Activated T-cell treated with anti-CD3 and anti-CD28 coated beads, Interleukin-2, amount 50 U/mL, for 72 hours (primary cell): ENCODE measurements around the gene RNPC3. TPM values are rescaled to one million over a fixed set of nuclear protein-coding genes. Genes with fewer than 3 reads are reported as not detected.

Experiments
- ATAC-seq, 2 donors: fragments of 150-1000 bp; cut with Tn5 transposase; replicated peaks in 1 of 2; 2 replicates each; pipeline ENCODE4 v1.10.0; 2021; ENCODE audit warnings: moderate library complexity in 2 of 2, mild to moderate bottlenecking in 1 of 2
- DNase-seq, 2 donors: peaks; one replicate each; pipeline ENCODE4 v3.0.0; 2021 to 2022; ENCODE audit warnings: mixed read lengths in 1 of 2
- H3K27ac Mint-ChIP-seq: one replicate; pipeline ENCODE4 v1.8.0; 2022; ENCODE audit warnings: mild to moderate bottlenecking, moderate library complexity, mixed read lengths
- H3K27me3 Mint-ChIP-seq: one replicate; pipeline ENCODE4 v1.8.0; 2022; ENCODE audit warnings: low read depth, mixed read lengths
- H3K36me3 Mint-ChIP-seq, 2 donors: one replicate each; pipeline ENCODE4 v1.8.0; 2022; ENCODE audit warnings: mixed read lengths in 2 of 2, mild to moderate bottlenecking in 1 of 2; ENCODE audit not compliant: insufficient read depth in 2 of 2
- H3K4me1 Mint-ChIP-seq: one replicate; pipeline ENCODE4 v1.8.0; 2022; ENCODE audit warnings: low read depth, mixed read lengths
- H3K4me3 Mint-ChIP-seq, 2 donors: one replicate each; pipeline ENCODE4 v1.8.0; 2022; ENCODE audit warnings: mild to moderate bottlenecking in 2 of 2, mixed read lengths in 2 of 2, moderate library complexity in 2 of 2
- H3K9me3 Mint-ChIP-seq, 2 donors: one replicate each; pipeline ENCODE4 v1.8.0; 2022; ENCODE audit warnings: mixed read lengths in 2 of 2
- total RNA-seq, 2 donors: library from RNA; stranded (reverse); gene quantifications; one replicate each; pipeline ENCODE4 v1.2.3, GENCODE V29; 2022

The RNPC3 gene
- total RNA-seq = 10 to 100 TPM; 27.0 to 27.1 TPM

GRCh38 chr1:103525607-103526507 is at the start of gene RNPC3:
RNPC3 (plus strand) TSS chr1:103525699; CDS start chr1:103526071, 372 bp downstream.
- H3K4me1 Mint-ChIP-seq = peaks cover 50% of the 10 kb centered on the region
- H3K9me3 Mint-ChIP-seq = no peaks in the 10 kb centered on the region
- H3K27ac Mint-ChIP-seq = peak within 1 kb of the TSS; percentile 99

GRCh38 chr1:103477101-103477500 is 48.4 kb upstream of the RNPC3 start:
- no peak for ATAC-seq

More at GRCh38 chr1:103525607-103526507, at the start of gene RNPC3:
- Mint-ChIP-seq H3K4me3 (peak within 1 kb of the TSS; percentile 88 to 97), H3K27me3 (peaks cover 8% of the 10 kb centered on the region), H3K36me3 (peaks cover 6 to 16% of the 10 kb centered on the region in 2 donors)
- ATAC-seq = peak; percentile 67
- DNase-seq = peak; percentile 81 to 84

GRCh38 chr1:103489935-103490334 is 35.6 kb upstream of the RNPC3 start:
- H3K27ac Mint-ChIP-seq = no peak overlapping the region
- no peaks in the 10 kb centered on the region for H3K4me1 Mint-ChIP-seq
- H3K4me3 Mint-ChIP-seq = no peak overlapping the region
- DNase-seq = no peak
- H3K27me3 Mint-ChIP-seq = peaks cover 10% of the 10 kb centered on the region
- H3K36me3 Mint-ChIP-seq = peaks cover 0 to 2% of the 10 kb centered on the region in 2 donors
- no peak for ATAC-seq
- H3K9me3 Mint-ChIP-seq = no peaks in the 10 kb centered on the region

More at GRCh38 chr1:103477101-103477500, 48.4 kb upstream of the RNPC3 start:
- Mint-ChIP-seq H3K9me3 (no peaks in the 10 kb centered on the region), H3K27me3 (no peaks in the 10 kb centered on the region), H3K27ac (no peak overlapping the region), H3K36me3 (no peaks in the 10 kb centered on the region), H3K4me3 (no peak overlapping the region), H3K4me1 (no peaks in the 10 kb centered on the region)
- DNase-seq = no peak

GRCh38 chr1:103492003-103492625 is 33.4 kb upstream of the RNPC3 start:
- H3K27me3 Mint-ChIP-seq = peaks cover 15% of the 10 kb centered on the region
- H3K36me3 Mint-ChIP-seq = peaks cover 0 to 2% of the 10 kb centered on the region in 2 donors
- DNase-seq (no peak), ATAC-seq (no peak)
- H3K4me1 Mint-ChIP-seq = no peaks in the 10 kb centered on the region
- H3K27ac Mint-ChIP-seq = no peak overlapping the region
- H3K4me3 Mint-ChIP-seq = no peak overlapping the region
- H3K9me3 Mint-ChIP-seq = no peaks in the 10 kb centered on the region

- peaks cover 15% of the 10 kb centered on the region for H3K27me3 Mint-ChIP-seq
- H3K4me3 Mint-ChIP-seq = no peak overlapping the region
- no peak overlapping the region for H3K27ac Mint-ChIP-seq
- DNase-seq (no peak), ATAC-seq (no peak)
- peaks cover 0 to 2% of the 10 kb centered on the region in 2 donors for H3K36me3 Mint-ChIP-seq
- no peaks in the 10 kb centered on the region for H3K4me1 Mint-ChIP-seq
- H3K9me3 Mint-ChIP-seq = no peaks in the 10 kb centered on the region
Measured at GRCh38 chr1:103496014-103496635, 29.4 kb upstream of the RNPC3 start.

- no peak overlapping the region for H3K4me3 Mint-ChIP-seq
- H3K27me3 Mint-ChIP-seq = peaks cover 15% of the 10 kb centered on the region
- no peaks in the 10 kb centered on the region for H3K4me1 Mint-ChIP-seq
- H3K9me3 Mint-ChIP-seq = no peaks in the 10 kb centered on the region
- ATAC-seq (no peak), DNase-seq (no peak)
- H3K27ac Mint-ChIP-seq = no peak overlapping the region
- peaks cover 0 to 2% of the 10 kb centered on the region in 2 donors for H3K36me3 Mint-ChIP-seq
Measured at GRCh38 chr1:103497404-103497803, 28.1 kb upstream of the RNPC3 start.

GRCh38 chr1:103509250-103509649 is 16.2 kb upstream of the RNPC3 start:
- no peaks in the 10 kb centered on the region for H3K4me1 Mint-ChIP-seq
- ATAC-seq = no peak
- DNase-seq = no peak
- H3K9me3 Mint-ChIP-seq = peaks cover 5 to 6% of the 10 kb centered on the region in 2 donors
- H3K4me3 Mint-ChIP-seq = no peak overlapping the region
- peaks cover 4 to 9% of the 10 kb centered on the region in 2 donors for H3K36me3 Mint-ChIP-seq
- H3K27ac Mint-ChIP-seq = no peak overlapping the region
- H3K27me3 Mint-ChIP-seq = no peaks in the 10 kb centered on the region

GRCh38 chr1:103513711-103514110 is 11.8 kb upstream of the RNPC3 start:
- Mint-ChIP-seq H3K27ac (no peak overlapping the region), H3K9me3 (peaks cover 5 to 6% of the 10 kb centered on the region in 2 donors), H3K36me3 (peaks cover 4 to 9% of the 10 kb centered on the region in 2 donors), H3K27me3 (no peaks in the 10 kb centered on the region), H3K4me1 (peaks cover 30% of the 10 kb centered on the region), H3K4me3 (no peak overlapping the region)
- no peak for DNase-seq
- ATAC-seq = no peak

- Mint-ChIP-seq H3K36me3 (peaks cover 4 to 9% of the 10 kb centered on the region in 2 donors), H3K9me3 (peaks cover 5 to 6% of the 10 kb centered on the region in 2 donors), H3K4me1 (peaks cover 30% of the 10 kb centered on the region), H3K27ac (no peak overlapping the region), H3K4me3 (no peak overlapping the region), H3K27me3 (no peaks in the 10 kb centered on the region)
- DNase-seq (no peak), ATAC-seq (peak; percentile 48 to 60)
Measured at GRCh38 chr1:103514920-103515503, 10.5 kb upstream of the RNPC3 start.

GRCh38 chr1:103516283-103516682 is 9.2 kb upstream of the RNPC3 start:
- DNase-seq (no peak), ATAC-seq (peak; percentile 16 to 24)
- Mint-ChIP-seq H3K27me3 (no peaks in the 10 kb centered on the region), H3K4me1 (peaks cover 30% of the 10 kb centered on the region), H3K27ac (peak overlapping the region; percentile 6), H3K4me3 (peak overlapping the region; percentile 43 to 47), H3K9me3 (peaks cover 5 to 6% of the 10 kb centered on the region in 2 donors), H3K36me3 (peaks cover 0 to 4% of the 10 kb centered on the region in 2 donors)

GRCh38 chr1:103516693-103517092 is 8.8 kb upstream of the RNPC3 start:
- peak overlapping the region; percentile 20 to 47 for H3K4me3 Mint-ChIP-seq
- H3K36me3 Mint-ChIP-seq = no peaks in the 10 kb centered on the region
- peaks cover 30% of the 10 kb centered on the region for H3K4me1 Mint-ChIP-seq
- H3K9me3 Mint-ChIP-seq = peaks cover 1 to 2% of the 10 kb centered on the region in 2 donors
- DNase-seq (no peak), ATAC-seq (peak; percentile 76 to 80)
- H3K27me3 Mint-ChIP-seq = no peaks in the 10 kb centered on the region
- H3K27ac Mint-ChIP-seq = peak overlapping the region; percentile 6

- Mint-ChIP-seq H3K27ac (no peak overlapping the region), H3K36me3 (no peaks in the 10 kb centered on the region), H3K4me3 (peak overlapping the region; percentile 16 to 22), H3K4me1 (peaks cover 30% of the 10 kb centered on the region), H3K27me3 (no peaks in the 10 kb centered on the region), H3K9me3 (no peaks in the 10 kb centered on the region)
- ATAC-seq = peak; percentile 53 to 59
- DNase-seq = no peak
Measured at GRCh38 chr1:103517380-103518047, 8.0 kb upstream of the RNPC3 start.
